ENCODE results near the gene STXBP5.

Gene STXBP5

GRCh38 chr6:147341486-147341885, 137.3 kb downstream of the STXBP5 start:
- no peak for DNase-seq (ENCODE audit: low read depth in 2 of 2)
- no peak overlapping the region for H3K4me3 ChIP-seq (replicated peaks in 1 of 2; ENCODE audit: low read depth in 2 of 2, low read length in 2 of 2)
- TF ChIP-seq CTCF (IDR thresholded peaks at IDR 0.05; ENCODE audit: low read depth, low read length), result no peak

- no peak for TF ChIP-seq CTCF (IDR thresholded peaks at IDR 0.05; ENCODE audit: low read depth, low read length)
- DNase-seq (ENCODE audit: low read depth in 2 of 2), result no peak
- no peak overlapping the region for H3K4me3 ChIP-seq (replicated peaks in 1 of 2; ENCODE audit: low read depth in 2 of 2, low read length in 2 of 2)
These were observed 141.7 kb downstream of the STXBP5 start for GRCh38 chr6:147345902-147346301.

- TF ChIP-seq CTCF (IDR thresholded peaks at IDR 0.05; ENCODE audit: low read depth, low read length), result no peak
- no peak overlapping the region for H3K4me3 ChIP-seq (replicated peaks in 1 of 2; ENCODE audit: low read depth in 2 of 2, low read length in 2 of 2)
- DNase-seq (ENCODE audit: low read depth in 2 of 2), result no peak
These were observed 143.1 kb downstream of the STXBP5 start for GRCh38 chr6:147347179-147347881.

GRCh38 chr6:147347882-147348575, 143.8 kb downstream of the STXBP5 start:
- no peak for DNase-seq (ENCODE audit: low read depth in 2 of 2)
- no peak overlapping the region for H3K4me3 ChIP-seq (replicated peaks in 1 of 2; ENCODE audit: low read depth in 2 of 2, low read length in 2 of 2)
- no peak for TF ChIP-seq CTCF (IDR thresholded peaks at IDR 0.05; ENCODE audit: low read depth, low read length)

GRCh38 chr6:147361311-147361981, 157.2 kb downstream of the STXBP5 start:
- no peak overlapping the region for H3K4me3 ChIP-seq (replicated peaks in 1 of 2; ENCODE audit: low read depth in 2 of 2, low read length in 2 of 2)
- TF ChIP-seq CTCF (IDR thresholded peaks at IDR 0.05; ENCODE audit: low read depth, low read length), result no peak
- no peak for DNase-seq (ENCODE audit: low read depth in 2 of 2)

- no peak overlapping the region for H3K4me3 ChIP-seq (replicated peaks in 1 of 2; ENCODE audit: low read depth in 2 of 2, low read length in 2 of 2)
- no peak for TF ChIP-seq CTCF (IDR thresholded peaks at IDR 0.05; ENCODE audit: low read depth, low read length)
- DNase-seq (ENCODE audit: low read depth in 2 of 2), result peak in 1 of 2 donors; percentile 7
These were observed 162.1 kb downstream of the STXBP5 start for GRCh38 chr6:147366290-147366689.
